GM18526 (cell line): ENCODE measurements around the gene PPM1J.

Experiments
- POLR2A ChIP-seq: IDR thresholded peaks from 3 replicates; pipeline ENCODE4 v1.6.1; 2011; ENCODE audit not compliant: insufficient read length; ENCODE audit errors: extremely low read depth

Gene PPM1J

GRCh38 chr1:112722601-112723510 is 7.7 kb upstream of the PPM1J start:
- TF ChIP-seq POLR2A, result no peak

- TF ChIP-seq POLR2A, result no peak
Observed at GRCh38 chr1:112721966-112722524, 6.9 kb upstream of the PPM1J start.

- no peak for TF ChIP-seq POLR2A
Observed at GRCh38 chr1:112720800-112721199, 5.7 kb upstream of the PPM1J start.

- TF ChIP-seq POLR2A, result no peak
Observed at GRCh38 chr1:112719706-112720105, 4.6 kb upstream of the PPM1J start.

- no peak for TF ChIP-seq POLR2A
Observed at GRCh38 chr1:112718691-112719418, 3.7 kb upstream of the PPM1J start.

GRCh38 chr1:112717263-112717873 is 2.2 kb upstream of the PPM1J start:
- no peak for TF ChIP-seq POLR2A

- no peak for TF ChIP-seq POLR2A
Observed at GRCh38 chr1:112716133-112716720, 1.1 kb upstream of the PPM1J start.

- no peak for TF ChIP-seq POLR2A
Observed at GRCh38 chr1:112714313-112715263, 544 bp downstream of the PPM1J start.

- no peak for TF ChIP-seq POLR2A
Observed at GRCh38 chr1:112713466-112714312, 1.4 kb downstream of the PPM1J start.

GRCh38 chr1:112712701-112713128 is 2.4 kb downstream of the PPM1J start:
- TF ChIP-seq POLR2A, result no peak

- no peak for TF ChIP-seq POLR2A
Observed at GRCh38 chr1:112712191-112712590, 2.9 kb downstream of the PPM1J start.

GRCh38 chr1:112711670-112712069 is 3.5 kb downstream of the PPM1J start:
- no peak for TF ChIP-seq POLR2A

- no peak for TF ChIP-seq POLR2A
Observed at GRCh38 chr1:112711041-112711440, 4.1 kb downstream of the PPM1J start.
